CD4-positive, alpha-beta T cell treated with Interferon gamma for 1 hour (primary cell): Measurements from ENCODE around the gene CDC42BPG.
"Not testable (repeated sequence)": the region's sequence is repeated elsewhere in the genome, so short reads cannot be mapped to it uniquely, and the experiment has no call there.

Source experiments
- DNase-seq: peaks from one replicate; pipeline ENCODE4 v3.0.0-alpha.2; 2020

Gene CDC42BPG

DNA sequence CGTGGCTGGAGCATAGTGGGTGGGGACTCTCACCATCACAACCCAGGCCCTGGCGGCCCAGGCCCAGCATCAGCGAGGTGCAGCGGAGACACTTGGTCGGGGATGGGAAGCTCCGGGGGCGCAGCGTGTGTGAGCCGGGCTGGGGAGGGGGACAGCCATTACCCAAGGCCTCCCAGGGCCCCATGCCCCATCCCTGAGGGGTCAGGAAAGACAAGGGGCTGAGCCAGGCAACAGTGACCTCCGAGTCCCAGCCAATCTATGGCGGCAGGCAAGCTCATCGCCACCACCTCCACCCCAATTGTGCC is 11.3 kb downstream of the CDC42BPG start:
- no peak for DNase-seq

- DNase-seq: no peak
These were observed 11.8 kb downstream of the CDC42BPG start for GRCh38 chr11:64832467-64833197.

DNA sequence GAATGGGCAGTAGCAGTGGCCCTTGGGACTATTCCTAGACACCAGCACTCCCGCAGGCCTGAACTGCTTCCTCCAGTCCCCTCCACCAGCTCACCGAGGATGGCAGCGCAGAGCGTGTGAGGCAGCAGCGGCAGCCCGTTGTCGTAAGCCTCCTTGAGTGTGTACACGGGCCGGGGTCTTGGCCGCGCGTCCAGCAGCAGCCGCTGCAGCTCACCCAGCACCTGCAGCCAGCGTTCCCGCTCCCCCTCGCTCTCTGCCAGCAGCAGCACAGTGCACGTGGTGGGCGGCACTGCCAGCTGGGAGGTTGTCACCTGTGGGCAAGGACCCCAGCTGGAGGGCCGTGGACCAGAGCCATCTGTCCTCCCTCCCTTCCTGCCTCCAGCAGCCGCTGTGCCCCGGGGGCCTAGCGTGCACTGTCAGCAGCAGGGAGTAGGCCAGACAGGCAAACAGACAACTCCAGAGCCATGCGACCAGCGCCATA is 13.0 kb downstream of the CDC42BPG start:
- DNase-seq: no peak

DNA sequence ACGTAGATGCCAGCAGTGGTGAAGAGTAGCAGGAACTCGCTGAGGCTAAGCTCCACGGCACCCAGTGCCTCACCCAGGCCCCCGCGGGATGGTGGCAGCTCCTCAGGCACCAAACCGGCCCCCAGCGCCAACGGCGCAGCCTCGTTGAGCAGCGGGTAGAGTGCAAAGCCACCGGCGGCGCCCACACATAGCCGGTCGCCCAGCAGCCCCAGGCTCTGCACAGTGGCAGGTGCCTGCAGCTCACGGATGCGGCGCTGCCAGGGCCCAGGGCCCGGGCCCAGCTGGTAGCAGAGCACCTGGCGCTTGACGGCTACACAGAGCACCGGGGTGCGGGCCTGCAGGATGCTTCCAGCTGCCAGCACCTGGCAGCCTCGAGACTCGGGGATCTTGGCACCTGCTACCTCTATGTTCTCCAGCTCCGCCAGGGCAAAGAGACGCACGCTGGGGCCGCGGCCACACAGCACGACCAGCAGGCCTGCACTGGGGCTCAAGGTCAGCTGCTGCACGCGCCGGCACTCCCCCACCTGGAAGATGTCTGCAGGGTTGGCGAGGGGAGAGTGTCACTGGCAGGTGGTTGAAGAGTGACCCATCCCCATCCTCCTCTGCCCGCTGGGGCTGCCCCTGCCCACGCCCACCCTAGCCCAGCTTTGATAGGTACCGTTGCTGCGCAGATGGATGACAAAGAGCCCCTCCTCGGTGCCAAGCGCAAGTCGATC is 14.8 kb downstream of the CDC42BPG start:
- no peak for DNase-seq

DNA sequence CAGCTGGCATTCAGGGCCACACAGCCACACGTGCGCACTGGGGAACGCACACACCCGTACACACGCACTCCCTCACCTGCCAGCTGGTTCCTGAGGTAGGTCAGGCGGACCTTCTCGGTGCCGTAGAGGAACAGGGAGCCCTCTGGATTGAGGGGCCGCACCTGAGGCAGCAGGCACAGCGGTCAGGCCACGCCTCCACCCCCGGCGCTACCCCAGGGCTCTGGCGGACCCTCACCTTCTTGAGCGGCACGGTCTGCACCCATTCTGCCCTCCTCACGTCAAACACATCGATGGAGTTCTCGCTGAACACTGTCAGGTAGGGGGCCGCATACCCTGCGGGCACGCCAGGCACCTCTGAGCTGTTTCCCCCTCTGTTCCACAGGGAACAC is 17.0 kb downstream of the CDC42BPG start:
- no peak for DNase-seq

DNA sequence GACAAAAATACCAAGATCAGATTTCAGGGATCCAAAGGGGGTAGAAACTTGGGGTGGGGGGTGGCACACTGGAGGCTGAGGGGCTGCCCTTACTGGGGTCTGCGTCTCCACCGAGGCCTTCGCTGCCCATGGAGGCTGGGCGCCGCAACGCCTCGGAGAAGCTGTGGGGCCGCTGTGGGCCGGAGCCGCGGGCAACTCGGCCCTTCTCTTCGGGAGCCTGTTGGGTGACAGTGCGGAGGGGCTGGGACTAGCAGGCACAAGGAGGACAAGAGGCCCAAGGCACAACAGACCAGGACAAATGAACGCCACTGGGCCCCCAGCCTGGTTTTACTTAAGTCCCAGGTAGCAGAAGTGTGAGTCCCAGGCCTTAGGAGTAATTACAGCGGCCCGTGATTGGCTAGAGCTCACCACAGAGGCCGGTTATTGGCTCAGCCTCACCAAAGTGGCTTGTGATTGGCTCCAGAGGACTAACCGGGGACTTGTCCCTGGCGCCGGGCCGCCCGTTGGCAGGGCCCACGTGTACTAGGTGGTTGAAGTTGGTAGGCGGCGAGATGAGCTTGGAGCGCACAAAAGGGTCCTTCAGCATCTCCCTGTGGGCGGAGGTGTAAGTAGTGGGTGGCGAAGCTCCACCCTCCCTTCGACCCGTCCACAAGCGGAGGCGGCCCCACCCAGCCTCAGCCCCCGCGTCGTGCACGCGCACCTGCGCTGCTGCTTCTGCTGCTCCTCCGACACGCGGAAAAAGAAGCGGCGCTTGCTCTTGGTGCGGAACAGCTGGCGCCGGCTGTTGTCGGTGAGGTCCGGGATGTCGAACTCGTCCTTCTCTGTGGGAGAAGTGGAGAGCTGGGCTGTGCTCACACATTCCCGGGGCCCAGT is 17.6 kb downstream of the CDC42BPG start:
- DNase-seq: no peak

- DNase-seq: no peak
These were observed 18.4 kb downstream of the CDC42BPG start for GRCh38 chr11:64826062-64826461.

GRCh38 chr11:64823568-64824119 is 20.8 kb downstream of the CDC42BPG start:
- DNase-seq: no peak

GRCh38 chr11:64817476-64817875 is 27.0 kb downstream of the CDC42BPG start:
- no peak for DNase-seq

GRCh38 chr11:64815433-64815832 is 29.0 kb downstream of the CDC42BPG start:
- DNase-seq: not testable (repeated sequence)

GRCh38 chr11:64814712-64815187 is 29.7 kb downstream of the CDC42BPG start:
- DNase-seq: no peak

DNA sequence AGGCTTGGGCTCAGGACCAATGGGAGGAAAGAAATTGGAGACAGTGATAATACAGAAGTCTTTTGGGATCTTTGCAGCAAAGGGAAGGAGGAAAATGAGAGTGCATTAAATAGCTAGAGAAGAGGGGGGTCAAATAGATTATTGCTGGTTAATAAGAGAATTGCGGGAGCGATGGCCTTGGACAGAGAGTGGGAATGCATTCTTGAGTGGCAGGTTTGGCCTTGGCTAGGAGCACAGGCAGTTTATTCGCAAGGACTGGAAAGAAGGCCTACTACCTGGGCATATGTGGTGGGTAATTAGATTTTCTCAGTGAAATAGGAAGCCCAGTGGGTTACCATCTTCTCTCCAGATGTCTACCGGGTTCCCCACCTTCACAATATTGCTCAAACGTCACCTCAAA is 30.6 kb downstream of the CDC42BPG start:
- DNase-seq: no peak

- peak; percentile 42 for DNase-seq
These were observed 33.6 kb downstream of the CDC42BPG start for GRCh38 chr11:64810891-64811272.

DNA sequence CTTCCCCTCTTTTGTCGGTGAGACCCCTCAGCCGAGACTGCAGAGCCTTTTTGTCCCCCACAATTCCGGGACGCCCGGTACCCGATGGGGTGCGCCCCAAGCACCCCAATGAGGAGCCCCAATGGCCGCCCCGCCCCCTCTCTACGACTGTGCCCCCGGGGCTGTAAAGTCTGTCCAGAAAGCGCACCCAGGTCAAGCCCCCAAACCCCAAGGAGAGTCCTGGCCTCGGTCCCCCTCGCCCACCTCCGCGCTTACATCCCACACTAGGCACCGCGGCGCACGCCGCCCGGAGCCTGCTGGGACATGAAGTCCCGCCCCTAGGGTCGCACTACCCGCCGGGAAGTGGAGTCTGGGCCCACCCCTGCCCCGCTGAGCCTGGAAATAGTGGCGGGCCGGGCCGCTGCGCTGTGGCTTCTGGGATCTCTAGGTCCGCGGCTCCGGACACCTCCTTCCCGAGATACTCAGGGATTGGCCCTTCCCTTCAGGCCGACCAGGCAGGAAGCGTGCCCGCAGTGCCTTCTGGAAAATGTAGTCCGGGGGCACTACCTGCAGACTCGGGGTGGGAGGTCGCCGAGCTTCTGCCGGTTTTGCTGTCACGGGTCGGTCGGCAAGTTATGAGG is 34.1 kb downstream of the CDC42BPG start, which contains the start of gene MEN1:
TSS of gene MEN1 (minus strand) at position 281 of the 620 bp plus-strand sequence. CDS start 442 bp downstream, outside the sequence.
- peak; percentile 78 for DNase-seq

DNA sequence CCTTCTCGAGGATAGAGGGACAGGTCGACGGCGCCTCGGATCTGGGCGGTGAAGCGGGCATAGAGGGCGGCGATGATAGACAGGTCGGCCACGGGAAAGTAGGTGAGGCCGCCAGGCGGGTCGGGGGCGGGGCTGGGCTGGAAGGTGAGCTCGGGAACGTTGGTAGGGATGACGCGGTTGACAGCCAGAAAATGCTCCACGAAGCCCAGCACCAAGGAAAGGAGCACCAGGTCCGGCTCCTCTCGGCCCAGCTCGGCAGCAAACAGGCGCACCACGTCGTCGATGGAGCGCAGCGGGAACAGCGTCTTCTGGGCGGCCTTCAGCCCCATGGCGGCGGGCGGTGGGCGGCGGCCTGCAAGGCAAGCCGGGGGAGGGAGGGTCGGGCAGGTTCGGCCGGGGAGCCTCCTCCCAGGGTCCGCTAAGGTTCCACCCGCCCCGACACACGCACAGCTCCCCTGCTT is 34.6 kb downstream of the CDC42BPG start:
- DNase-seq: no peak

GRCh38 chr11:64805481-64805880 is 39.0 kb downstream of the CDC42BPG start:
- DNase-seq: no peak

GRCh38 chr11:64804346-64805210 is 39.9 kb downstream of the CDC42BPG start:
- no peak for DNase-seq

DNA sequence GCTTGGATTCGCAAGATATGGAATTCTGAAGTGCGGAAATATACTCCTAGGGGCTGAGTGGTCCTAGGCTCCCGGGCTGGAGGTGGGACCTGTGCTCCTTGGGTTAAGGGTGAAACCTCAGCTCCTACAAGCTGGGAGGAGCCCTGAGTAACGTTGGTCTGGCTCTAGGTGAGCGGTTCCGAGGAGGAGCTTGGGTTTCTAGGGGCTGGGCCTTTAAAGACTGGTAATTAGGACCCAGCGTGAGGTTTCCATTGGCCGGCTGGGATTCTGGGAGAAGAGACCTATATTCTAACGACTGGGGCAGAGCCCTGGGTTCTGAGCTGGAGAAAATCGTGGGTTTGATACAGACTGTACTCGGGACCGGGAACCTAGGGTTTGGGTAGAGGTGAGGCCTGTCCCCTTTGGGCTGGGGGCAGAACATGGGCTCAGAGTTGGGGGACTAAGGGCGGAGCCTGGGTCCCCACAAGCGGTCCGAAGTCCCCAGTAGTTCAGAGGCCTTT is 40.6 kb downstream of the CDC42BPG start:
- no peak for DNase-seq

GRCh38 chr11:64803158-64803845 is 41.2 kb downstream of the CDC42BPG start, which contains the start of gene MAP4K2:
MAP4K2 (minus strand) TSS chr11:64803214; CDS start chr11:64803149, 65 bp downstream.
- peak; percentile 87 for DNase-seq
